ENCODE data around the gene TGFBR3. TPM values are rescaled to one million over a fixed set of nuclear protein-coding genes. Genes with fewer than 3 reads are reported as not detected.
A peak's percentile ranks its signal among the peaks of the same experiment; 100 is the strongest.

TGFBR3 gene
- total RNA-seq, 4 donors from 2014 or later: 37.3 to 61.7 (median 48.4) TPM

GRCh38 chr1:91847851-91848250, 38.1 kb downstream of the TGFBR3 start:
- H3K4me3 ChIP-seq: no peak overlapping the region
- H3K36me3 ChIP-seq: no peaks in the 10 kb centered on the region
- H3K9me3 ChIP-seq: no peaks in the 10 kb centered on the region
- intact Hi-C loops (cut with DNase I; ENCODE audit: low total_unique reads): loop anchor here (5.0 kb wide), 1 partner anchor 91 kb away; no protein-coding TSS in a partner anchor
- no peak for TF ChIP-seq CTCF (IDR thresholded peaks at IDR 0.05 in 4 of 5, conservative IDR thresholded peaks at IDR 0.05 in 1 of 5)
- TF ChIP-seq POLR2A (IDR thresholded peaks at IDR 0.05): no peak
- in situ Hi-C loops (cut with MboI; ENCODE audit: low sequenced_read_pairs in 4 of 4): no loop called here
- no peak for DNase-seq
- H3K27ac ChIP-seq: peak overlapping the region in 2 of 4 donors; percentile 23 to 75
- no peaks in the 10 kb centered on the region for H3K27me3 ChIP-seq
- ATAC-seq: no peak
- peaks cover 37 to 47% of the 10 kb centered on the region in 2 donors for H3K4me1 ChIP-seq

GRCh38 chr1:91846639-91847013, 39.3 kb downstream of the TGFBR3 start:
- H3K4me3 ChIP-seq: peak overlapping the region in 1 of 4 donors; percentile 0
- H3K27me3 ChIP-seq: no peaks in the 10 kb centered on the region
- peaks cover 36 to 42% of the 10 kb centered on the region in 2 donors for H3K4me1 ChIP-seq
- TF ChIP-seq CTCF (IDR thresholded peaks at IDR 0.05 in 4 of 5, conservative IDR thresholded peaks at IDR 0.05 in 1 of 5) (no peak), POLR2A (IDR thresholded peaks at IDR 0.05) (no peak)
- DNase-seq (no peak), ATAC-seq (no peak)
- no peaks in the 10 kb centered on the region for H3K36me3 ChIP-seq
- in situ Hi-C loops (cut with MboI; ENCODE audit: low sequenced_read_pairs in 4 of 4) (no loop called here), intact Hi-C loops (cut with DNase I; ENCODE audit: low total_unique reads) (loop anchor here (5.0 kb wide), 1 partner anchor 89 kb away; no protein-coding TSS in a partner anchor)
- H3K27ac ChIP-seq: peak overlapping the region; percentile 68 to 75 (median 74)
- H3K9me3 ChIP-seq: no peaks in the 10 kb centered on the region

GRCh38 chr1:91846007-91846638, 39.8 kb downstream of the TGFBR3 start:
- peak overlapping the region in 1 of 4 donors; percentile 3 for H3K4me3 ChIP-seq
- H3K36me3 ChIP-seq: no peaks in the 10 kb centered on the region
- peak overlapping the region; percentile 68 to 75 (median 74) for H3K27ac ChIP-seq
- TF ChIP-seq POLR2A (IDR thresholded peaks at IDR 0.05): no peak
- TF ChIP-seq CTCF (IDR thresholded peaks at IDR 0.05 in 4 of 5, conservative IDR thresholded peaks at IDR 0.05 in 1 of 5): no peak
- H3K27me3 ChIP-seq: no peaks in the 10 kb centered on the region
- in situ Hi-C loops (cut with MboI; ENCODE audit: low sequenced_read_pairs in 4 of 4): no loop called here
- no peaks in the 10 kb centered on the region for H3K9me3 ChIP-seq
- peaks cover 31 to 38% of the 10 kb centered on the region in 2 donors for H3K4me1 ChIP-seq
- ATAC-seq: peak; percentile 47 to 51
- intact Hi-C loops (cut with DNase I; ENCODE audit: low total_unique reads): loop anchor here (5.0 kb wide), 1 partner anchor 89 kb away; no protein-coding TSS in a partner anchor
- DNase-seq: peak; percentile 29 to 38

GRCh38 chr1:91844862-91845528, 41.0 kb downstream of the TGFBR3 start:
- no peak overlapping the region for H3K4me3 ChIP-seq
- in situ Hi-C loops (cut with MboI; ENCODE audit: low sequenced_read_pairs in 4 of 4): no loop called here
- H3K27ac ChIP-seq: peak overlapping the region; percentile 68 to 75 (median 74)
- intact Hi-C loops (cut with DNase I; ENCODE audit: low total_unique reads): loop anchor here (1.0 to 5.0 kb wide), 2 partner anchors 41 to 88 kb away; partner anchors contain the start of gene TGFBR3
- peak; percentile 49 to 69 for DNase-seq
- TF ChIP-seq POLR2A (IDR thresholded peaks at IDR 0.05): peak in 1 of 2 donors; percentile 22
- TF ChIP-seq CTCF (IDR thresholded peaks at IDR 0.05 in 4 of 5, conservative IDR thresholded peaks at IDR 0.05 in 1 of 5): no peak
- peaks cover 25 to 36% of the 10 kb centered on the region in 2 donors for H3K4me1 ChIP-seq
- no peaks in the 10 kb centered on the region for H3K9me3 ChIP-seq
- ATAC-seq: peak; percentile 81 to 83
- H3K27me3 ChIP-seq: no peaks in the 10 kb centered on the region
- no peaks in the 10 kb centered on the region for H3K36me3 ChIP-seq

All from gastrocnemius medialis (tissue), 4 donors.